ENCODE results near the gene GZF1. TPM values are rescaled to one million over a fixed set of nuclear protein-coding genes. Genes with fewer than 3 reads are reported as not detected.

Gene GZF1
- total and polyA plus RNA-seq, 2 donors (not counting 1 experiment from before 2014, with no cell fraction given) = 12.5 to 49.0 TPM

DNA sequence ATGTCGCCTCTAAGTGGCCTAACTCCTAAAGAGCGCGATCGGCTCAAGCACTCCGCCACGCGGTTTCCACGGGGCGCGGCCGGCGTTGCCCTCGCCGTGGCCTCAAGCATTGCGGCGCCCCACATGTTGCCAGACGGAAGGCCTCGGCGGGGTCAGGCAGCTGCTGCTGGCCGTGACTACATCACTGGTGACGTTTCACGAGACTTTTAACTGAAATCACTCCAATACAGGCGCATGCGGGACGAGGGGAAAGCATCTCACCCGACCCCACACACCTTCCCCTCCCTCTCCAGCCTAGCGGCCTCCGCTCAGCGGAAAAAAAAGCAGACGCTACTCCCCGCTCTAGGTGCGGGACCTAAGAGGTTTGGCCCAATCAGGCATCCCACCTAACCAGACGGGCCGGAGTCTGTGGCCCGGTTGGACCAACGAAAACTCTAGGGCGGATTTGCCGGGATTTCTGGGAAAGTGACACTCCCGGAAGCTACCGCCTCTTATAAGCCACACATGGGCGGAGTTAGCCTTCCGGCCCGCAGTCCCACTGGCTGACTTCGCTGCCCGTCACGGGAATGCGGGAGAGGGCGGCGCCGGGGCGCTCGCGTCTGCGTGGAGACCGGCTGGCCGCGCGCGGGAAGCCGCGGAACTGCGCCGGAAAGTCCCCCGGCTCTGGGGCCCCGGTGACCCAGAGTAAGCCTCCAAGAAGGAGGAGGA is 11.6 kb upstream of the GZF1 start, which contains the start of gene NXT1:
TSS of gene NXT1 (plus strand) at position 596 of the 708 bp plus-strand sequence. CDS start 3,251 bp downstream, outside the sequence.
- peaks cover 3 to 9% of the 10 kb centered on the region in 2 experiments for H3K36me3 ChIP-seq (replicated peaks in 1 of 2; ENCODE audit: control extremely low read depth in 1 of 2, control insufficient read depth in 1 of 2, extremely low read depth in 1 of 2, insufficient read depth in 2 of 2, low read length in 1 of 2)
- H3K9ac ChIP-seq (ENCODE audit: low read length) = peak within 1 kb of the TSS; percentile 92
- Mint-ChIP-seq H3K27ac (peak within 1 kb of the TSS; percentile 99), H3K4me3 (peak within 1 kb of the TSS; percentile 97), H3K27me3 (no peaks in the 10 kb centered on the region), H3K9me3 (ENCODE audit: insufficient read depth) (no peaks in the 10 kb centered on the region), H3K4me1 (peaks cover 30% of the 10 kb centered on the region)
- TF ChIP-seq CTCF (IDR thresholded peaks at IDR 0.05) = no peak
- no peak for TF ChIP-seq EZH2 (IDR thresholded peaks at IDR 0.05; ENCODE audit: borderline replicate concordance, insufficient read depth, low read depth, low read length, poor library complexity, severe bottlenecking)
- H3K4me2 ChIP-seq (replicated peaks; ENCODE audit: low read depth, low read length, poor library complexity, severe bottlenecking) = peak within 1 kb of the TSS; percentile 77
- H3K27ac ChIP-seq (ENCODE audit: low read length in 2 of 2) = peak within 1 kb of the TSS; percentile 96 to 98
- H3K4me1 ChIP-seq (ENCODE audit: control insufficient read depth in 2 of 2, insufficient read depth in 2 of 2, low read length in 2 of 2) = peaks cover 19 to 23% of the 10 kb centered on the region in 2 donors
- H3K4me3 ChIP-seq (ENCODE audit: control extremely low read depth in 1 of 5, extremely low read depth in 1 of 5, insufficient read depth in 1 of 5, low read depth in 2 of 5, low read length in 4 of 5) = peak within 1 kb of the TSS; percentile 82 to 96 (median 85)
- intact Hi-C loops (cut with micrococcal nuclease) = loop anchor here (1.0 kb wide), 1 partner anchor 8 kb away; no protein-coding TSS in a partner anchor
- peak; percentile 83 for ATAC-seq (ENCODE audit: low read depth)
- H3K79me2 ChIP-seq (ENCODE audit: control insufficient read depth, insufficient read depth, low read length) = peaks cover 44% of the 10 kb centered on the region
- ChIA-PET CTCF (interaction anchor here (1.0 to 3.3 kb wide), 15 partner anchors 8 to 96 kb away, joined by 3 to 36 read pairs (median 8); partner anchors contain the start of gene NAPB), POLR2A (interaction anchor here (0.6 to 2.6 kb wide), 8 partner anchors 8 to 1845 kb away, joined by 4 to 30 read pairs (median 6); partner anchors contain the start of genes ENTPD6, GZF1 and NAPB)
- H4K20me1 ChIP-seq (ENCODE audit: control insufficient read depth, insufficient read depth, low read length, poor library complexity, severe bottlenecking) = peaks cover 4% of the 10 kb centered on the region
- peak within 1 kb of the TSS; percentile 82 for H2AFZ ChIP-seq (ENCODE audit: insufficient read depth, low read depth, low read length, poor library complexity, severe bottlenecking)
- under 1% methylated on average over 65 of the region's 65 CpGs for WGBS (ENCODE audit: insufficient coverage)
- H3K27me3 ChIP-seq (replicated peaks in 1 of 4; ENCODE audit: control extremely low read depth in 1 of 4, control insufficient read depth in 3 of 4, insufficient read depth in 4 of 4, low read length in 3 of 4) = no peaks in the 10 kb centered on the region
- DNase-seq = peak; percentile 98
- no peaks in the 10 kb centered on the region for H3K9me3 ChIP-seq (ENCODE audit: control extremely low read depth in 1 of 3, control insufficient read depth in 2 of 3, insufficient read depth in 1 of 3, low read length in 2 of 3)
